HG03521 (cell line): Measurements from ENCODE around the gene MFSD2A.
"Not testable (repeated sequence)": the region's sequence is repeated elsewhere in the genome, so short reads cannot be mapped to it uniquely, and the experiment has no call there.

Source experiments
- ATAC-seq: cut with Tn5 transposase; IDR thresholded peaks from one replicate; pipeline ENCODE4 v1.9.1; 2021; ENCODE audit warnings: mild to moderate bottlenecking, moderate library complexity; ENCODE audit not compliant: unreplicated experiment

MFSD2A gene

GRCh38 chr1:39996396-39997004 lies 41.6 kb downstream of the MFSD2A start:
- no peak for ATAC-seq

- ATAC-seq, result no peak
Measured at GRCh38 chr1:40001456-40001855, 46.5 kb downstream of the MFSD2A start.

- ATAC-seq, result peak; percentile 88
Measured at GRCh38 chr1:40003156-40004093, 48.5 kb downstream of the MFSD2A start.

GRCh38 chr1:40004857-40005256 lies 49.9 kb downstream of the MFSD2A start:
- ATAC-seq, result no peak

- not testable (repeated sequence) for ATAC-seq
Measured at GRCh38 chr1:40007481-40008034, 52.6 kb downstream of the MFSD2A start.

GRCh38 chr1:40011198-40011597 lies 56.3 kb downstream of the MFSD2A start:
- no peak for ATAC-seq

- no peak for ATAC-seq
Measured at GRCh38 chr1:40014253-40014706, 59.3 kb downstream of the MFSD2A start.

GRCh38 chr1:40014812-40015594 lies 60.1 kb downstream of the MFSD2A start:
- no peak for ATAC-seq

GRCh38 chr1:40017951-40018575 lies 63.1 kb downstream of the MFSD2A start:
- no peak for ATAC-seq
